Neuronal stem cell (in vitro differentiated cells): ENCODE measurements around the gene FOXC1.

ENCODE experiments used
- DNase-seq: peaks from one replicate; pipeline ENCODE4 v3.0.0-alpha.2; 2013; ENCODE audit warnings: low spot score
- H2AFZ ChIP-seq: one replicate; pipeline ENCODE4 v1.6.1; 2013; ENCODE audit warnings: mild to moderate bottlenecking, low read length, inconsistent platforms
- H2AK5ac ChIP-seq: 2 replicates; pipeline ENCODE4 v1.6.1; 2013; ENCODE audit warnings: low read depth, mild to moderate bottlenecking, inconsistent platforms, low read length, moderate library complexity, mixed read lengths
- H2BK120ac ChIP-seq: 2 replicates; pipeline ENCODE4 v1.6.1; 2013; ENCODE audit warnings: low read depth, mild to moderate bottlenecking, inconsistent platforms, low read length, moderate library complexity, mixed read lengths
- H2BK12ac ChIP-seq: one replicate; pipeline ENCODE4 v1.6.1; 2013; ENCODE audit warnings: low read length, inconsistent platforms
- H2BK15ac ChIP-seq: 2 replicates; pipeline ENCODE4 v1.6.1; 2013; ENCODE audit warnings: mild to moderate bottlenecking, low read length, inconsistent platforms, mixed read lengths
- H2BK5ac ChIP-seq: one replicate; pipeline ENCODE4 v1.6.1; 2013; ENCODE audit warnings: inconsistent platforms, mild to moderate bottlenecking, low read length, moderate library complexity
- H3K14ac ChIP-seq: one replicate; pipeline ENCODE4 v1.6.1; 2013; ENCODE audit warnings: low read length, inconsistent platforms
- H3K18ac ChIP-seq: 2 replicates; pipeline ENCODE4 v1.6.1; 2013; ENCODE audit warnings: low read length, inconsistent platforms
- H3K23ac ChIP-seq: 2 replicates; pipeline ENCODE4 v1.6.1; 2013; ENCODE audit warnings: low read depth, mild to moderate bottlenecking, mixed read lengths, low read length, inconsistent platforms; ENCODE audit not compliant: poor library complexity
- H3K27ac ChIP-seq: replicated peaks from 3 replicates; pipeline ENCODE4 v1.5.1; 2013; ENCODE audit warnings: low read length, inconsistent platforms
- H3K27me3 ChIP-seq, 3 experiments: 2 replicates each; pipeline ENCODE4 v1.6.1; 2013; ENCODE audit warnings: low read length in 3 of 3, mild to moderate bottlenecking in 2 of 3, inconsistent platforms in 1 of 3, low read depth in 1 of 3, mixed read lengths in 1 of 3, moderate library complexity in 1 of 3; ENCODE audit not compliant: control insufficient read depth in 3 of 3, insufficient read depth in 3 of 3
- H3K36me3 ChIP-seq, 2 donors: replicated peaks in 1 of 2; 2 replicates each; pipeline ENCODE4 v1.6.1; 2013; ENCODE audit warnings: low read length in 2 of 2; ENCODE audit not compliant: control insufficient read depth in 2 of 2, insufficient read depth in 2 of 2
- H3K4ac ChIP-seq: 2 replicates; pipeline ENCODE4 v1.6.1; 2013; ENCODE audit warnings: inconsistent platforms, mild to moderate bottlenecking, low read length, moderate library complexity
- H3K4me1 ChIP-seq, 2 donors: 1 replicate in 1 of 2; 2 replicates in 1 of 2; pipeline ENCODE4 v1.6.1; 2013; ENCODE audit warnings: low read length in 2 of 2, low read depth in 1 of 2; ENCODE audit not compliant: control insufficient read depth in 2 of 2, insufficient read depth in 1 of 2
- H3K4me2 ChIP-seq: one replicate; pipeline ENCODE4 v1.6.1; 2013; ENCODE audit warnings: mild to moderate bottlenecking, low read length, inconsistent platforms; ENCODE audit not compliant: insufficient read depth, poor library complexity, severe bottlenecking
- H3K4me3 ChIP-seq, 2 donors: 2 replicates each; pipeline ENCODE4 v1.5.1; 2013; ENCODE audit warnings: low read length in 2 of 2, mild to moderate bottlenecking in 2 of 2, inconsistent platforms in 1 of 2, moderate library complexity in 1 of 2
- H3K79me1 ChIP-seq: one replicate; pipeline ENCODE4 v1.6.1; 2013; ENCODE audit warnings: low read depth, mild to moderate bottlenecking, inconsistent platforms, low read length, moderate library complexity
- H3K9ac ChIP-seq: one replicate; pipeline ENCODE4 v1.6.1; 2013; ENCODE audit warnings: mild to moderate bottlenecking, low read depth, low read length, inconsistent platforms; ENCODE audit not compliant: poor library complexity
- H3K9me3 ChIP-seq, 2 donors: replicated peaks in 1 of 2; 2 replicates each; pipeline versions ENCODE3 to v1.6.1; 2013; ENCODE audit warnings: low read length in 2 of 2, mild to moderate bottlenecking in 2 of 2, inconsistent platforms in 1 of 2, low read depth in 1 of 2, mixed read lengths in 1 of 2, moderate library complexity in 1 of 2; ENCODE audit not compliant: control insufficient read depth in 2 of 2, insufficient read depth in 1 of 2
- H4K8ac ChIP-seq: one replicate; pipeline ENCODE4 v1.6.1; 2013; ENCODE audit warnings: low read depth, mild to moderate bottlenecking, inconsistent platforms, low read length, moderate library complexity
- H4K91ac ChIP-seq: one replicate; pipeline ENCODE4 v1.6.1; 2013; ENCODE audit warnings: low read length, low read depth, mild to moderate bottlenecking, inconsistent platforms; ENCODE audit not compliant: poor library complexity
- WGBS, 2 donors: extraction: QIAGEN DNeasy Blood & Tissue Kit; methylation state at CpG; one replicate each; pipeline ENCODE4 v1.1.7; 2013; ENCODE audit warnings: missing lambda C conversion rate in 2 of 2, mixed read lengths in 1 of 2; ENCODE audit not compliant: insufficient read length in 2 of 2, insufficient replicate concordance in 1 of 2; ENCODE audit errors: extremely low coverage in 2 of 2; 5-methylcytosine and 5-hydroxymethylcytosine counted together

FOXC1 gene

DNA sequence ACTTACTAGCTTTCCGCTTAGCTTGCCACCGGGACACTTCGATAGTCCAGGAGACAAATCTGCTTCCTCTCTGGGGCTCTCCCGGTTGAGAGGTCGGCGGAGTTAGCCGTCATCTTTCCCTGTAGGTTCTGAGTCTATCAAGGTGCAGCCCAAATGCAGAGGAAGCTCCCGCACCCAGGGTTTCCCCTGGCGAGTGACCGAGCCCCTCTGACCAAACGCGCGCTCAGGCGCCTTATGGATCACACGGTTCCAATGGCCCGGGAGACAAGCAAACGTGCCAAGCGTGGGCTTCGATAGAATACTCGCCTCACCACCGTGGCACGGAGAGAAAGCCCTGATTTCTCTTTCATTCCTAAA, 15.8 kb upstream of the FOXC1 start:
- no peaks in the 10 kb centered on the region for H3K36me3 ChIP-seq
- H3K4me2 ChIP-seq: no peak overlapping the region
- H2AFZ ChIP-seq: no peak overlapping the region
- no CpG with 5 or more reads among the region's 22 CpGs for WGBS, 2 donors
- H3K9ac ChIP-seq: no peak overlapping the region
- no peak overlapping the region for H3K4me3 ChIP-seq
- H3K9me3 ChIP-seq: peaks cover 0 to 1% of the 10 kb centered on the region in 2 donors
- H2BK15ac ChIP-seq: no peak overlapping the region
- H3K27me3 ChIP-seq: peaks cover 0 to 21% (median 0%) of the 10 kb centered on the region in 3 experiments
- no peak overlapping the region for H2BK12ac ChIP-seq
- DNase-seq: no peak
- H2AK5ac ChIP-seq: no peak overlapping the region
- no peak overlapping the region for H2BK5ac ChIP-seq
- no peak overlapping the region for H4K91ac ChIP-seq
- no peak overlapping the region for H3K23ac ChIP-seq
- no peak overlapping the region for H3K4ac ChIP-seq
- no peaks in the 10 kb centered on the region for H3K79me1 ChIP-seq
- no peak overlapping the region for H4K8ac ChIP-seq
- no peak overlapping the region for H2BK120ac ChIP-seq
- peaks cover 2 to 3% of the 10 kb centered on the region in 2 donors for H3K4me1 ChIP-seq
- H3K27ac ChIP-seq: no peak overlapping the region
- no peak overlapping the region for H3K18ac ChIP-seq
- H3K14ac ChIP-seq: no peak overlapping the region

DNA sequence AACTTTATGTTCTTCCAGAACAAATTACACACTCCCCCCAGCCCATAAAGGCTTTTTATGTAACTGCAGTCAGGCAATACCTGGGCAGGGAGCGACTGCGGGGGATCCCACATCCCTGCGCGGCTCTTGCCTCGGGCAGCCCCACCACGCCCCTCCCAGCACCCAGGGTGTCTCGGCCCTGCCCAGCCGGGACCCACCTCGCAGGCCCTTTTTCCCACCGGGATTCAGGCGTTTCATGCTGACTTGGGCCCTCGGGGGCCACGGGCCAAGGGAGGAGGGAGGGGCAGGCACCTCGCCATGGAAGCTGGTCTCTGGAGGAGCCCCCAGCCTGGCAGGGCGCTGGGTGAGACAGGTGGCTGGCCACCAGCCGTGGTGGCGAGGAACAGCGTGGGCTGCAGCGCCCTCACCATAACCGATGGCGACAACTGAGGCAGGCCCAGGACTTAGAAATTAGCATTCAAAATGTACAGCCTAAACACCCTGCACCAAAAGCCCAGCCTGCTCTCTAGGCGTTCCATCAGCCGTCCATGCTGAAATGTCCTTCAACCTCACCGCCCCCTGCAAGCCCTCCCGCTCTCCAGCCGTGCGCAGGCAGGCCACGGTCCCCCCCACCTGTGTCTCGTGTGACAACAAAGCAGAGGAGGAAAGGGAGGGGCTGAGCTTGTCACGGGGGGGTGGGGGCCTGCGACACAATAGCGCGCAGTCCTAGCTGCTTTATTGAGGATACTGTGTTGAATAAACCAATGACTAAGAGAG, 15.1 kb upstream of the FOXC1 start:
- Histone ChIP-seq H4K91ac (no peak overlapping the region), H2BK5ac (no peak overlapping the region), H3K79me1 (no peaks in the 10 kb centered on the region), H3K9me3 (peaks cover 0 to 1% of the 10 kb centered on the region in 2 donors), H3K4me3 (no peak overlapping the region), H2BK120ac (no peak overlapping the region), H4K8ac (no peak overlapping the region), H3K9ac (no peak overlapping the region), H2BK12ac (no peak overlapping the region), H3K27me3 (peaks cover 0 to 28% (median 0%) of the 10 kb centered on the region in 3 experiments), H3K4me1 (peaks cover 2 to 3% of the 10 kb centered on the region in 2 donors), H3K27ac (no peak overlapping the region), H3K4me2 (no peak overlapping the region), H2AK5ac (peak overlapping the region; percentile 58), H3K4ac (no peak overlapping the region), H3K18ac (peak overlapping the region; percentile 11), H3K36me3 (no peaks in the 10 kb centered on the region), H2BK15ac (no peak overlapping the region), H3K14ac (no peak overlapping the region), H2AFZ (no peak overlapping the region), H3K23ac (peak overlapping the region; percentile 36)
- DNase-seq: no peak
- no CpG with 5 or more reads among the region's 33 CpGs for WGBS, 2 donors

DNA sequence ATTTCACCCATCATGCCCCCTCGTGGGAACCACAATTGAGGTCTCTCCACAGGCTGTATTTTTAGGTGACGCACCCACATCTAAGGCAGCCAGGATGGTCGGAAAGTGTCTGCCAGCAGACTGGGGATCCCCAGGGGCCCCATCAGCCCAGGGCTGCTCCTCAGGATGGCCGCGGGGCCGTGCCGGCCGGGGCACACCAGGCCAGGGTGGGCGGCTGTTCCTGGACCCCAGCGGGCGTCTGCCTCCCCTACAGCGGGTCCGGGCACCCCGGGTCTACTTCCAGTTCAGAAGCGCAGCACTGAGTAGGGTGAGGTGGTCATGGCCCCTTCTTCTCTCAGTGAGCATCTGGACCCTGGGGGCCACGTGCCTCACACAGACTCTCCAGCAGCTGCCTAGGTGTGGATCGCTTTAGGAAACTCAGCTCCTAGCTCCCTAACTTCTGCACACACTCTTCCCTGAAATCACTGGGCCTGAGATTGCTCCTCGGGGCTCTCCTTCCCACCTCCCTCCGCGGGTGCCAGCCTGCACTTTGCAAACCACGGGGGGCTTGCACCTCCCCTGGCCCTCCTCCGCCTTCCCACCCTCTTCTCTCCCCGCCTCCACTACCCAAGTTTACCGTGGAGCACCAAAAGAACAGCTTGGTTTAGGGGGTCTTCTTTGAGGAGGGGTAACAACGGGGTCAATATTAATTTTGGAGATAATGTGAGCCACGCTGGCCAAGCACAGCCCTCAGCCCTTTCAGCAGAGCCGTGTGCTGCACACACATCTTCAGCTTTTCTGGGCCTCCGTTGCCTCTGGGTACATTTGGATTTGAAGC, 14.2 kb upstream of the FOXC1 start:
- Histone ChIP-seq H4K91ac (no peak overlapping the region), H2BK15ac (peak overlapping the region; percentile 82), H3K23ac (no peak overlapping the region), H3K4me1 (peaks cover 2 to 3% of the 10 kb centered on the region in 2 donors), H3K36me3 (no peaks in the 10 kb centered on the region), H2AFZ (peak overlapping the region; percentile 72), H3K79me1 (no peaks in the 10 kb centered on the region), H2BK12ac (no peak overlapping the region), H3K4me3 (no peak overlapping the region), H3K9ac (peak overlapping the region; percentile 30), H4K8ac (no peak overlapping the region), H2BK5ac (peak overlapping the region; percentile 25), H2AK5ac (peak overlapping the region; percentile 49), H2BK120ac (peak overlapping the region; percentile 75), H3K27me3 (peaks cover 0 to 34% (median 0%) of the 10 kb centered on the region in 3 experiments), H3K27ac (no peak overlapping the region), H3K18ac (no peak overlapping the region), H3K9me3 (peaks cover 0 to 1% of the 10 kb centered on the region in 2 donors), H3K4ac (no peak overlapping the region), H3K4me2 (no peak overlapping the region), H3K14ac (peak overlapping the region; percentile 9)
- DNase-seq: no peak
- WGBS, 2 donors: no CpG with 5 or more reads among the region's 28 CpGs
